Sigmoid colon (tissue), 7 donors: Measurements from ENCODE around the gene FMNL2. TPM values are rescaled to one million over a fixed set of nuclear protein-coding genes. Genes with fewer than 3 reads are reported as not detected.

ENCODE experiments used
- DNase-seq: peaks from one replicate; pipeline ENCODE4 v3.0.0-alpha.2; 2019
- H3K27ac ChIP-seq, 4 donors: fragments of 200-600 bp; sonication (generic); one replicate each; pipeline ENCODE4 v1.5.1; 2016 to 2019; ENCODE audit warnings: mild to moderate bottlenecking in 1 of 4
- H3K27me3 ChIP-seq, 3 donors: fragments of 200-600 bp; sonication (generic); one replicate each; pipeline ENCODE4 v1.5.1; 2019; ENCODE audit warnings: mild to moderate bottlenecking in 1 of 3
- H3K36me3 ChIP-seq, 4 donors: fragments of 200-600 bp; sonication (generic); one replicate each; pipeline ENCODE4 v1.5.1; 2016 to 2019
- H3K4me1 ChIP-seq, 4 donors: fragments of 200-600 bp; sonication (generic); one replicate each; pipeline ENCODE4 v1.5.1; 2017 to 2019
- H3K4me3 ChIP-seq, 4 donors: fragments of 200-600 bp; sonication (generic); one replicate each; pipeline ENCODE4 v1.5.1; 2017 to 2019; ENCODE audit warnings: mild to moderate bottlenecking in 2 of 4, moderate library complexity in 1 of 4
- H3K9me3 ChIP-seq, 4 donors: fragments of 200-600 bp in 3 of 4; sonication (generic) in 3 of 4; one replicate each; pipeline versions ENCODE4 v1.5.1 to v1.6.1; 2013 to 2019
- CTCF ChIP-seq, 4 experiments: fragments of 450-650 bp in 3 of 4; fragments of 200-600 bp in 1 of 4; IDR thresholded peaks; one replicate each; pipeline ENCODE4 v1.5.1; 2016 to 2019; ENCODE audit warnings: antibody characterized with exemption in 4 of 4, mild to moderate bottlenecking in 3 of 4, moderate library complexity in 2 of 4
- EP300 ChIP-seq, 4 donors: sonication (generic); formaldehyde crosslinking; IDR thresholded peaks; one replicate each; pipeline ENCODE4 v1.6.1; 2017; ENCODE audit warnings: antibody characterized with exemption in 4 of 4
- POLR2A ChIP-seq, 2 donors: fragments of 450-650 bp; IDR thresholded peaks; one replicate each; pipeline ENCODE4 v1.6.1; 2016; ENCODE audit warnings: antibody characterized with exemption in 2 of 2, mild to moderate bottlenecking in 2 of 2, moderate library complexity in 2 of 2
- POLR2AphosphoS5 ChIP-seq, 4 donors: sonication (generic); formaldehyde crosslinking; IDR thresholded peaks; one replicate each; pipeline ENCODE4 v1.6.1; 2017; ENCODE audit warnings: antibody characterized with exemption in 4 of 4
- WGBS, 2 donors: extraction: QIAGEN DNeasy Blood & Tissue Kit; methylation state at CpG; one replicate each; pipeline ENCODE4 v1.1.7; 2013; 5-methylcytosine and 5-hydroxymethylcytosine counted together
- intact Hi-C: fragments of 100-400 bp; cut with DNase I; formaldehyde crosslinking; loops from one replicate; pipeline ENCODE4 v1.15.1; 2023
- polyA plus RNA-seq, 3 donors: library from polyadenylated mRNA; stranded (reverse); fragments of 200-250 nt; gene quantifications; one replicate each; pipeline ENCODE4 v1.2.3, GENCODE V29; 2013
- total RNA-seq, 4 donors: library from RNA; depleted of rRNA; stranded (reverse); fragments of >200 nt; gene quantifications; one replicate each; pipeline ENCODE4 v1.1.0, GENCODE V29; 2016
- donor health status: healthy with polysubstance abuse.
- donor health status: Bipolar disorder and iron deficiency.
- donor health status: healthy.

The FMNL2 gene
- total and polyA plus RNA-seq, 7 donors: 9.4 to 30.5 (median 17.8) TPM

DNA sequence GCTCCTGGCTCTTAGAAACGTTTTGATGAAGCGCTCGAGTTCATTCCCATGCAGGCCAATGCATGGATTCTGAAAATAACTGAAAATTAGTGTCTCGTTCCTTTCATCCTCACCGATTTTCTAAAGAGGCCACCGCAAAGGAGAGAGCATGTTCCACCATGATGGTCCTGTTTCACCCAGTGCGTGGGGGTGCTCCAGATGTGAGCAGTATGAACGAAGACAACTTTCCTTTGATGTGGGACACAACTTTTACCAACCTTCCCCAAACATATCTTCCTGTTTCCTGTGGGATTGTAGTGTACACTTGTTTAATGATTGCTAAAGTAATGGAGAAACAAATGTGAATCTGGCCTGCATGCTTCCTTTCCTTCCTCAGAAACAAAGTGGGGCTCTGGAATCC is 267.8 kb downstream of the FMNL2 start:
- H3K27me3 ChIP-seq: no peaks in the 10 kb centered on the region

GRCh38 chr2:152603166-152603565 is 268.2 kb downstream of the FMNL2 start:
- no peak for DNase-seq

More for the DNA sequence above, 267.8 kb downstream of the FMNL2 start:
- intact Hi-C loops: no loop called here
- 82 to 92% methylated on average over 8 of the region's 8 CpGs for whole genome bisulfite sequencing, 2 donors
- Histone ChIP-seq H3K36me3 (peaks cover 0 to 3% (median 0%) of the 10 kb centered on the region in 4 donors), H3K4me1 (no peaks in the 10 kb centered on the region), H3K4me3 (no peak overlapping the region), H3K9me3 (no peaks in the 10 kb centered on the region), H3K27ac (no peak overlapping the region)
- DNase-seq: no peak
- no peak for TF ChIP-seq EP300 (IDR thresholded peaks at IDR 0.05)
- TF ChIP-seq POLR2AphosphoS5 (IDR thresholded peaks at IDR 0.05): no peak
- TF ChIP-seq CTCF (IDR thresholded peaks at IDR 0.05): no peak
- no peak for TF ChIP-seq POLR2A (IDR thresholded peaks at IDR 0.05)

DNA sequence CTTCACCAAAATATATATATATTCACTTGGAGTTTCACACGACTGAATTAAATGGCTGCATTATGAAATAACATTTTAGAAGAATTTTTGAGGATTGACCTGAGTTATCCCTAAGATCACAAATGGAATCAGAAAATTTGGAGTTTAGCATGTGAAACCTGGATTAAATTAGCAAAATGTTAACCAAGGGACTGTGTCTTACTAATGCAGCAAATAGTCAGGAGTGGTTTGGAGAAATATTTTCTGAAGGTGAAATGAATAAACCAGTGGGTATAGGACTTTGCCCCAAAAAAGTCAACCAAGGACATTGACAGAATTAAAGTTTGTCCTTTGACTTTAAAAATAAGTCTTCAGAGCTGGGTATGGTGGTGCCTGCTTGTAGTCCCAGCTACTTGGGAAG is 271.1 kb downstream of the FMNL2 start:
- no peak for DNase-seq

More at GRCh38 chr2:152603166-152603565, 268.2 kb downstream of the FMNL2 start:
- H3K9me3 ChIP-seq: no peaks in the 10 kb centered on the region
- TF ChIP-seq CTCF (IDR thresholded peaks at IDR 0.05): no peak
- TF ChIP-seq POLR2A (IDR thresholded peaks at IDR 0.05): no peak
- no peak for TF ChIP-seq EP300 (IDR thresholded peaks at IDR 0.05)
- no peak for TF ChIP-seq POLR2AphosphoS5 (IDR thresholded peaks at IDR 0.05)
- H3K4me1 ChIP-seq: no peaks in the 10 kb centered on the region
- no peak overlapping the region for H3K27ac ChIP-seq
- H3K4me3 ChIP-seq: no peak overlapping the region
- no peaks in the 10 kb centered on the region for H3K27me3 ChIP-seq
- intact Hi-C loops: no loop called here
- 92 to 96% methylated on average over 3 of the region's 3 CpGs for WGBS, 2 donors
- peaks cover 0 to 6% (median 0%) of the 10 kb centered on the region in 4 donors for H3K36me3 ChIP-seq

DNA sequence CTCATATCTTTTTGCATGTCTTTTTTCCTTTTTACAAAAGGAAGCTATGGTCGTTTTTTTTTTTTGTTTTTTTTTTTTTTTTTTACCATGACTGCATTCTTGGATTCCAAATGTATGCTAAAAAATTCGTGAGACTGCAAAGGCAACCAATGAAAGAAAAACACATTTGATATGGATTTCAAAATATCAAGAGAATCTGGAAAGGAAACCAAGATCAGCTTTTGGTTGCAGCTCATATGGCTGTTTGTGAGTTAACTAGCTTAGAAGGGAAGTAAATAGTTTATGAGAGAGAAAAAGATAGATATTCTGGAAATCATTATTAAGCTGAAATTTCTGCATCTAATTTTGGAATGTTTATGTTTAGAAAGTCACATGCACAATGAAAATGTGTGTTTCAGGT is 272.0 kb downstream of the FMNL2 start:
- peaks cover 0 to 6% (median 0%) of the 10 kb centered on the region in 4 donors for H3K36me3 ChIP-seq
- DNase-seq: no peak
- 55 to 68% methylated on average over 2 of the region's 2 CpGs for WGBS, 2 donors
- no peak overlapping the region for H3K27ac ChIP-seq
- H3K4me1 ChIP-seq: no peaks in the 10 kb centered on the region
- H3K27me3 ChIP-seq: no peaks in the 10 kb centered on the region
- no peak overlapping the region for H3K4me3 ChIP-seq
- no peak for TF ChIP-seq CTCF (IDR thresholded peaks at IDR 0.05)
- TF ChIP-seq POLR2AphosphoS5 (IDR thresholded peaks at IDR 0.05): no peak
- no peak for TF ChIP-seq POLR2A (IDR thresholded peaks at IDR 0.05)
- TF ChIP-seq EP300 (IDR thresholded peaks at IDR 0.05): no peak
- H3K9me3 ChIP-seq: no peaks in the 10 kb centered on the region
- intact Hi-C loops: no loop called here

More for the DNA sequence above, 271.1 kb downstream of the FMNL2 start:
- H3K4me3 ChIP-seq: no peak overlapping the region
- H3K27ac ChIP-seq: no peak overlapping the region
- WGBS, 2 donors: 94 to 100% methylated on average over 1 of the region's 1 CpG
- H3K27me3 ChIP-seq: no peaks in the 10 kb centered on the region
- H3K4me1 ChIP-seq: no peaks in the 10 kb centered on the region
- intact Hi-C loops: no loop called here
- peaks cover 0 to 6% (median 0%) of the 10 kb centered on the region in 4 donors for H3K36me3 ChIP-seq
- no peaks in the 10 kb centered on the region for H3K9me3 ChIP-seq
- TF ChIP-seq CTCF (IDR thresholded peaks at IDR 0.05) (no peak), EP300 (IDR thresholded peaks at IDR 0.05) (no peak), POLR2AphosphoS5 (IDR thresholded peaks at IDR 0.05) (no peak), POLR2A (IDR thresholded peaks at IDR 0.05) (no peak)

DNA sequence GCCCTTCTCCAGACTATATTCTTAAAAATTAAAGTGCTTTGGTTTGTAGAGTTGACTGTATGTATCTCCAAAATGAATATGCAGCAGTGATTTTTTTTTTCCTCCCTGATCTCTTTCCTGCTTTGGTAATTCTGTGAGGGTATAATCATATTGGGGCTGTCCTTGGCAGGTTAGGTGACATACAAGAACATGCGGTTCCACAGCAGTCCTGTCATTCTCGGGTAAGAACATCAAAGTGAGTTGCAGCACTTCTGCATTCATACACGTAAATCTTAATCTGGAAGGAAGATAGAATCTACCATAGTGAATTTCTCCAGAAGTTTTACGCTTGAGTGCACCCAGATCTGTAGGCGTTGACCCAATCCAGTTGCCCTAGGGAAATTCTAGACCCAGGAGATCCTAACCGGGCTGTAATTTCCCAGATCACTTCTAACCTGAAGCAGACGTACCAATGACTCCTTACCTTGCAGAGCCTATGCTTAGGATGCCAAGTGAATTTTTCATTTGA is 272.9 kb downstream of the FMNL2 start:
- WGBS, 2 donors: 93% methylated on average over 7 of the region's 7 CpGs
- no peak for TF ChIP-seq EP300 (IDR thresholded peaks at IDR 0.05)
- TF ChIP-seq POLR2A (IDR thresholded peaks at IDR 0.05): no peak
- no peak for TF ChIP-seq CTCF (IDR thresholded peaks at IDR 0.05)
- TF ChIP-seq POLR2AphosphoS5 (IDR thresholded peaks at IDR 0.05): no peak
- peaks cover 0 to 3% (median 0%) of the 10 kb centered on the region in 4 donors for H3K4me1 ChIP-seq
- H3K36me3 ChIP-seq: peaks cover 0 to 6% (median 0%) of the 10 kb centered on the region in 4 donors
- H3K27me3 ChIP-seq: no peaks in the 10 kb centered on the region
- DNase-seq: no peak
- no peak overlapping the region for H3K4me3 ChIP-seq
- no peak overlapping the region for H3K27ac ChIP-seq
- H3K9me3 ChIP-seq: no peaks in the 10 kb centered on the region
- intact Hi-C loops: no loop called here
